Measurements from ENCODE around the gene NINJ1. TPM values are rescaled to one million over a fixed set of nuclear protein-coding genes. Genes with fewer than 3 reads are reported as not detected.

NINJ1 gene, protein sequence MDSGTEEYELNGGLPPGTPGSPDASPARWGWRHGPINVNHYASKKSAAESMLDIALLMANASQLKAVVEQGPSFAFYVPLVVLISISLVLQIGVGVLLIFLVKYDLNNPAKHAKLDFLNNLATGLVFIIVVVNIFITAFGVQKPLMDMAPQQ
- 100 to 1,000 TPM in 1 of 6 experiments, 10 to 100 TPM in 5; 35.6 to 103 (median 65.1) TPM for total RNA-seq
- long read RNA-seq, transcript NINJ1-201 (4 exons, 1,281 nt) = major isoform, 20 of 28 reads
- long read RNA-seq, partial matches to known transcripts = 1 of 28 reads
- long read RNA-seq, other reads (novel, unspliced or antisense) = 5 of 28 reads

DNA sequence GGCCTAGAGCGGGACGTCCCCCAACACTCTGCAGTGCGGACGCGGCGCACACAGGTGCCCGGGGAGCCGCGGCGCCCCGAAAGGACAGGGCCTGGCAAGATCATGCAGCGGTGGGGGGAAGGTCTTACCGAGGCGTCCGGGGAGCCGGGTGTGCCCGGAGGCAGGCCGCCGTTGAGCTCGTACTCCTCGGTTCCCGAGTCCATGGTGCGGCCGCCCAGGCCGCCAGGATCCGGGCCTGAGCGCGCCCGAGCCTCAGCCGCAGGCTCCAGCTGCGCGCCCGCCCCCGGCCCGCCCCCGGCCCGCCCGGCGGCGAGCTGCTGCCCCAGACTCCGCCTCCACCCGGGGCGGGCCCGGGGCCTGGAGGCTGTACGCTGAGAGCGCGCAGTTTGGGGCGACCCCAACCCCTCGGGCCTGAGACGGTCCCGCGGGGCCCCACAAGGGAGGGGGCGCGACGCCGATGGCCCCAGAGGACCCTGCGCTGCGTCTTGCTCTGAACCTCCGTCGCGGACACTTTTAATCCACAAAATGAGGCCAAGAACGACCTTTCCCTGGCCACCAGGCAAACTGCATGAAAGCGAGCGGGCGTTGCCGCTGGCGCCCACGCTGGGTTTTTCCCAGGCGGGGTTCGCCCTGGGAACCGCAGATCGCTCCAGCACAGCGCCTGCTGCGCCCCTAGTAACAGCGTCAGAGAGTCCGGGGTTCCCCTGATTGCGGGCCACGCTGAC, at the start of gene NINJ1:
Gene NINJ1 (minus strand): TSS at position 237 of the 725 bp plus-strand sequence. CDS start 34 bp downstream, at position 203.
- TF ChIP-seq, protein P1, sequence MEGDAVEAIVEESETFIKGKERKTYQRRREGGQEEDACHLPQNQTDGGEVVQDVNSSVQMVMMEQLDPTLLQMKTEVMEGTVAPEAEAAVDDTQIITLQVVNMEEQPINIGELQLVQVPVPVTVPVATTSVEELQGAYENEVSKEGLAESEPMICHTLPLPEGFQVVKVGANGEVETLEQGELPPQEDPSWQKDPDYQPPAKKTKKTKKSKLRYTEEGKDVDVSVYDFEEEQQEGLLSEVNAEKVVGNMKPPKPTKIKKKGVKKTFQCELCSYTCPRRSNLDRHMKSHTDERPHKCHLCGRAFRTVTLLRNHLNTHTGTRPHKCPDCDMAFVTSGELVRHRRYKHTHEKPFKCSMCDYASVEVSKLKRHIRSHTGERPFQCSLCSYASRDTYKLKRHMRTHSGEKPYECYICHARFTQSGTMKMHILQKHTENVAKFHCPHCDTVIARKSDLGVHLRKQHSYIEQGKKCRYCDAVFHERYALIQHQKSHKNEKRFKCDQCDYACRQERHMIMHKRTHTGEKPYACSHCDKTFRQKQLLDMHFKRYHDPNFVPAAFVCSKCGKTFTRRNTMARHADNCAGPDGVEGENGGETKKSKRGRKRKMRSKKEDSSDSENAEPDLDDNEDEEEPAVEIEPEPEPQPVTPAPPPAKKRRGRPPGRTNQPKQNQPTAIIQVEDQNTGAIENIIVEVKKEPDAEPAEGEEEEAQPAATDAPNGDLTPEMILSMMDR (IDR thresholded peaks at IDR 0.05) = peak in 1 of 4 donors; percentile 10
- TF ChIP-seq POLR2A (IDR thresholded peaks at IDR 0.05) = peak; percentile 90
- peak; percentile 68 to 83 (median 78) for ATAC-seq
- peak; percentile 80 to 86 (median 82) for DNase-seq
- WGBS (ENCODE audit: insufficient coverage, low coverage, low lambda C conversion rate, missing lambda C conversion rate) = no CpG with 5 or more reads among the region's 78 CpGs
- intact Hi-C loops (cut with DNase I) = no loop called here
- Histone ChIP-seq H3K27me3 (no peaks in the 10 kb centered on the region), H3K27ac (peak within 1 kb of the TSS; percentile 92 to 98 (median 98)), H3K4me1 (peaks cover 0 to 56% (median 20%) of the 10 kb centered on the region in 4 donors), H3K4me3 (peak within 1 kb of the TSS; percentile 92 to 98 (median 96)), H3K36me3 (no peaks in the 10 kb centered on the region), H3K9me3 (no peaks in the 10 kb centered on the region)

DNA sequence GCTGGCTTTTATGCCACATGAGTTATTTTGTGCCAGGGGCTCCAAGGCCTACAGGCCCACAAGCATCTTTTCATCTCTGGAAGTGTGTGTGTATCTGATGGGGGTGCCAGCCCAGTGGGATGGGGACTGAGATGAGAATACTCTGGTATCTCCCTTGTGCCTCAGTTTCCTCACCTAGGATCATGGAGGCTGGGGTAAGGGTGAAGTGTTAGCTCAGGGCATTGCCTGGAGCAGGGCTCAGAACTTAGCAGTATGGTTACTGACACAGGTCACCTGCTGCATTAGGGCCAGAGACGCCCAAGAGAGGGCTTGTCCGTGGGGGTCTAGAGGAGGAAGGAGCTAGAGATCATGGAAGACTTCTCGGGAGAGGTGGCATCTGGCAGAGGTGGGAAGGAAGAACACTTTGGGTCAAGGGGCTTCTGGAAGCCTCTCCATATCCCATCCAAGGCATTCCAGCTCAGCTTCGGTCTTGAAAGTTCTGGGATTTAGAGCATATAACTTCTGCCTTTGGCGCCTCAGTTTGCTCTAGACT, 49.1 kb upstream of the NINJ1 start:
- H3K4me1 ChIP-seq = peaks cover 0 to 12% (median 0%) of the 10 kb centered on the region in 4 donors
- intact Hi-C loops (cut with DNase I) = no loop called here
- TF ChIP-seq POLR2A (IDR thresholded peaks at IDR 0.05) = no peak
- TF ChIP-seq, protein P1 (IDR thresholded peaks at IDR 0.05) = no peak
- ATAC-seq (no peak), DNase-seq (no peak)
- no peaks in the 10 kb centered on the region for H3K9me3 ChIP-seq
- no peaks in the 10 kb centered on the region for H3K36me3 ChIP-seq
- H3K27ac ChIP-seq = no peak overlapping the region
- peak overlapping the region in 1 of 3 donors; percentile 46 for H3K4me3 ChIP-seq
- WGBS (ENCODE audit: insufficient coverage, low coverage, low lambda C conversion rate, missing lambda C conversion rate) = 76% methylated on average over 3 of the region's 5 CpGs
- peaks cover 0 to 13% of the 10 kb centered on the region in 2 donors for H3K27me3 ChIP-seq

DNA sequence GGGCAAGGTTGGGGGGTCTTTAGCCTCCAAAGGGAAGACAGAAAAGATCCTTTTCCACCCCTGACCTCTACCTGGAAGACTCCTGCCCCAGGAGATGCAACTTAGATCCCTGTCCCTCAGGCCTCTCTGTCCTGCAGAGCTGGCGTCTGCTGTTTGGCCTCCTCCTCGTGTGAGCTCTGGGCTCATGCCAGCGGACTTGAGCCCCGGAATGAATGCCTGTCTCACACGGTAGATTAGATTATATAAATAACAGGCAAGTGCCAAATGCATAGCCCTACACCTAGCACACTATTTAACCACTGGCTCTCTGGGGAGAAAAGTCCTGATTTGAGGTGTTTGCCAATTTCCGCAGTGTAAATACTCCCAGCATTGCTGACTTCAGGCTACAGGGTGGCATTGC, 48.5 kb upstream of the NINJ1 start:
- intact Hi-C loops (cut with DNase I) = no loop called here
- Histone ChIP-seq H3K36me3 (no peaks in the 10 kb centered on the region), H3K9me3 (no peaks in the 10 kb centered on the region), H3K27ac (no peak overlapping the region), H3K4me1 (peaks cover 0 to 12% (median 0%) of the 10 kb centered on the region in 4 donors), H3K27me3 (peaks cover 0 to 13% of the 10 kb centered on the region in 2 donors), H3K4me3 (no peak overlapping the region)
- ATAC-seq (no peak), DNase-seq (no peak)
- 59% methylated on average over 6 of the region's 6 CpGs for WGBS (ENCODE audit: insufficient coverage, low coverage, low lambda C conversion rate, missing lambda C conversion rate)
- no peak for TF ChIP-seq POLR2A (IDR thresholded peaks at IDR 0.05)
- TF ChIP-seq, protein P1 (IDR thresholded peaks at IDR 0.05) = no peak

DNA sequence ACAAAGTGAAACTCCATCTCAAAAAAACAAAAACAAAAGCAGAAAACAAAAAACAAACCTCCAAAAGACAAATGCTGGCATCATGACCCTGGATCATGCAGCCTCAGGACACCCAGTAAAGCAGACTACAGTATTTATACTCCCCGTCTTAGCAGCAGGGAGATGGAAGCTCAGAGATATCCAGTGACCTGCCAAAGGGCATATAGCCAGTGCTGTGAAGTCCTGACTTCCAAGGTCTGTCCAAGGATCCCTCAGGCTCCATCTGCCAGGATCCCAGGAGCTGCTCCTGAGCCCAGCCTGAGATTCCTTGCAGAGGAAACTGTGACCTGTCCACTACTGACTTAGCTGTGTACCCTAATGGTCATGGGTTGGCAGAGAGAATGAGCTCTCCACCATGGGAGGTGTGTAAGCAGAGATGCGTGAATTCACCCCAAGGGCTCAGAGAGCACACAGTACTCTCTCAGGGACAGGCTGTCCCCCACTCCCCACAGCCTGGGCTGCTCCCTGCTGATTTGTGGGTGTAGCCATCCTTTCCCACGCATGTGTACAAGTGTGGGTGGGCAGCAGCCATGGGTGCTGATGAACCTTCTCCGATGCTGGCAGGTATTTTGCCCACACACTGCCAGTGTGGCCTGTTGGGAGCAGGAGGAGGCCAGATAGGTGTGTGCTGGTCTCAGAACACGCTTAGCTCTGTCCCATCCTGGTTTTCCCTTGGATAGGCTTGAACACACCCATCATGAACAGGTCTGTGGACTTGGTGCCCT, 47.8 kb upstream of the NINJ1 start:
- Histone ChIP-seq H3K4me1 (peaks cover 0 to 12% (median 0%) of the 10 kb centered on the region in 4 donors), H3K27ac (no peak overlapping the region), H3K4me3 (no peak overlapping the region), H3K9me3 (no peaks in the 10 kb centered on the region), H3K36me3 (no peaks in the 10 kb centered on the region), H3K27me3 (peaks cover 0 to 13% of the 10 kb centered on the region in 2 donors)
- TF ChIP-seq, protein P1 (IDR thresholded peaks at IDR 0.05) = no peak
- TF ChIP-seq POLR2A (IDR thresholded peaks at IDR 0.05) = no peak
- DNase-seq (no peak), ATAC-seq (no peak)
- intact Hi-C loops (cut with DNase I) = no loop called here
- 71% methylated on average over 4 of the region's 5 CpGs for WGBS (ENCODE audit: insufficient coverage, low coverage, low lambda C conversion rate, missing lambda C conversion rate)
